Spleen (tissue), 11 donors: ENCODE measurements around the gene CCDC174. TPM values are rescaled to one million over a fixed set of nuclear protein-coding genes. Genes with fewer than 3 reads are reported as not detected.

ENCODE experiments used
- DNase-seq: peaks from one replicate; pipeline ENCODE4 v3.0.0-alpha.2; 2020
- H3K27ac ChIP-seq, 8 donors: fragments of 200-600 bp; sonication (generic) in 7 of 8; 1 replicate in 4 of 8; 2 replicates in 4 of 8; pipeline versions ENCODE4 v1.5.0 to v1.8.0; 2016 to 2021; ENCODE audit warnings: inconsistent platforms in 4 of 8, mild to moderate bottlenecking in 4 of 8, moderate library complexity in 1 of 8
- H3K27me3 ChIP-seq, 7 donors: fragments of 200-600 bp; sonication (generic) in 6 of 7; replicated peaks in 1 of 7; 1 replicate in 4 of 7; 2 replicates in 3 of 7; pipeline versions ENCODE4 v1.5.0 to v1.8.0; 2016 to 2021; ENCODE audit warnings: inconsistent platforms in 3 of 7, mild to moderate bottlenecking in 1 of 7
- H3K36me3 ChIP-seq, 6 donors: fragments of 200-600 bp; sonication (generic) in 5 of 6; 1 replicate in 4 of 6; 2 replicates in 2 of 6; pipeline versions ENCODE4 v1.5.0 to v1.8.0; 2016 to 2021; ENCODE audit warnings: inconsistent platforms in 2 of 6
- H3K4me1 ChIP-seq, 6 donors: fragments of 200-600 bp; sonication (generic) in 5 of 6; 1 replicate in 3 of 6; 2 replicates in 3 of 6; pipeline versions ENCODE4 v1.5.0 to v1.8.0; 2016 to 2021; ENCODE audit warnings: inconsistent platforms in 3 of 6
- H3K4me3 ChIP-seq, 8 donors: fragments of 200-600 bp; sonication (generic) in 7 of 8; 1 replicate in 4 of 8; 2 replicates in 4 of 8; pipeline versions ENCODE4 v1.5.0 to v1.8.0; 2016 to 2021; ENCODE audit warnings: inconsistent platforms in 4 of 8, mild to moderate bottlenecking in 4 of 8, moderate library complexity in 2 of 8
- H3K9me3 ChIP-seq, 8 donors: fragments of 200-600 bp; sonication (generic) in 7 of 8; 1 replicate in 4 of 8; 2 replicates in 4 of 8; pipeline versions ENCODE4 v1.5.0 to v1.8.0; 2016 to 2021; ENCODE audit warnings: inconsistent platforms in 4 of 8
- POLR2A ChIP-seq, 3 donors: fragments of 450-650 bp; IDR thresholded peaks; one replicate each; pipeline ENCODE4 v1.5.1; 2017; ENCODE audit warnings: antibody characterized with exemption in 3 of 3, mild to moderate bottlenecking in 1 of 3
- POLR2AphosphoS5 ChIP-seq, 3 donors: sonication (generic); formaldehyde crosslinking; IDR thresholded peaks; one replicate each; pipeline ENCODE4 v1.5.1; 2017; ENCODE audit warnings: antibody characterized with exemption in 3 of 3
- WGBS, 5 donors: extraction: QIAGEN DNeasy Blood & Tissue Kit in 3 of 5; methylation state at CpG; one replicate each; pipeline versions ENCODE4 v1.1.5 to v1.1.7; 2013 to 2018; 5-methylcytosine and 5-hydroxymethylcytosine counted together
- intact Hi-C: fragments of 100-400 bp; cut with DNase I; formaldehyde crosslinking; loops from one replicate; pipeline ENCODE4 v1.15.0; 2023; ENCODE audit warnings: low total_unique reads
- polyA plus RNA-seq, 3 donors: library from polyadenylated mRNA; stranded (reverse); fragments of 200-250 nt; gene quantifications; one replicate each; pipeline ENCODE4 v1.2.1, GENCODE V29; 2013
- total RNA-seq, 7 donors: library from RNA; depleted of rRNA in 3 of 7; stranded (reverse); fragments of >200 nt in 3 of 7; fragmentation: NEBNext Ultra II Directional in 4 of 7; extraction: Animal tissue kit (Norgen Biotek cat#: 25700) in 4 of 7; gene quantifications; one replicate each; pipeline versions ENCODE4 v1.1.0 to v1.2.1, GENCODE V29; 2016 to 2021
- TF ChIP-seq, protein P1 (sequence below), 11 experiments: fragments of 200-600 bp in 7 of 11; fragments of 450-650 bp in 4 of 11; sonication (generic) in 4 of 11; IDR thresholded peaks in 8 of 11; conservative IDR thresholded peaks in 3 of 11; 1 replicate in 7 of 11; 2 replicates in 4 of 11; pipeline versions ENCODE4 v1.4.0 to v1.8.0; 2016 to 2021; ENCODE audit warnings: antibody characterized with exemption in 11 of 11, inconsistent platforms in 4 of 11, mild to moderate bottlenecking in 1 of 11
- donor health status: healthy with polysubstance abuse.
- donor health status: DM: no; HTN: no; CAD: no; lungs with moderate emphysema.
- donor health status: DM: no; HTN: no; CAD: no.
- donor health status: Bipolar disorder and iron deficiency.
- donor health status: healthy.
- donor health status: DM: no; HTN: no; CAD: no.
- donor health status: DM: yes; HTN: yes; CAD: no.

CCDC174 gene
- total and polyA plus RNA-seq, 10 donors: 14.0 to 41.0 (median 29.2) TPM

DNA sequence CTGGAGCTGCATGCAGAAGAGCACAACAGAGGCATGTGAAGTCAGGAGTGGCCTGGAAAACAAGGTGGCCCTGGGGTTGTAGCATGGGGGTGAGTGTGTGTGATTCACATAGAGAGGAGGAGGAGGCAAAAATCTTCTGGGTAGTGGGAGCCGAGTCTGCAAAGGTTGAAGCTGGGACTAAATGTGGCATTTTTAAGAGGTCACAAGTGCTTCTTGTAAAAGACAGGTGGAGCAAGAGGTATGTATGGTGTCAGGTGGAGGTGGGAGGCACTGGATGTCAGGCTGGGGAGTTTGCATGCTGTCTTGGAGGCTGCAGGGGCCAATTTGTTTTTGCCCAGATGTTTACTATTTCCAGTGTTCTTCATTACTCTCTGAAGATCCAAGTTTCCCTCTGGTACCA, 65.7 kb downstream of the CCDC174 start:
- H3K4me1 ChIP-seq: no peaks in the 10 kb centered on the region
- WGBS, 5 donors: 74 to 92% (median 79%) methylated on average over 1 of the region's 1 CpG
- H3K4me3 ChIP-seq: no peak overlapping the region
- DNase-seq: no peak
- TF ChIP-seq POLR2AphosphoS5 (IDR thresholded peaks at IDR 0.05) (no peak), POLR2A (IDR thresholded peaks at IDR 0.05) (no peak)
- TF ChIP-seq, protein P1, sequence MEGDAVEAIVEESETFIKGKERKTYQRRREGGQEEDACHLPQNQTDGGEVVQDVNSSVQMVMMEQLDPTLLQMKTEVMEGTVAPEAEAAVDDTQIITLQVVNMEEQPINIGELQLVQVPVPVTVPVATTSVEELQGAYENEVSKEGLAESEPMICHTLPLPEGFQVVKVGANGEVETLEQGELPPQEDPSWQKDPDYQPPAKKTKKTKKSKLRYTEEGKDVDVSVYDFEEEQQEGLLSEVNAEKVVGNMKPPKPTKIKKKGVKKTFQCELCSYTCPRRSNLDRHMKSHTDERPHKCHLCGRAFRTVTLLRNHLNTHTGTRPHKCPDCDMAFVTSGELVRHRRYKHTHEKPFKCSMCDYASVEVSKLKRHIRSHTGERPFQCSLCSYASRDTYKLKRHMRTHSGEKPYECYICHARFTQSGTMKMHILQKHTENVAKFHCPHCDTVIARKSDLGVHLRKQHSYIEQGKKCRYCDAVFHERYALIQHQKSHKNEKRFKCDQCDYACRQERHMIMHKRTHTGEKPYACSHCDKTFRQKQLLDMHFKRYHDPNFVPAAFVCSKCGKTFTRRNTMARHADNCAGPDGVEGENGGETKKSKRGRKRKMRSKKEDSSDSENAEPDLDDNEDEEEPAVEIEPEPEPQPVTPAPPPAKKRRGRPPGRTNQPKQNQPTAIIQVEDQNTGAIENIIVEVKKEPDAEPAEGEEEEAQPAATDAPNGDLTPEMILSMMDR (IDR thresholded peaks at IDR 0.05 in 8 of 11, conservative IDR thresholded peaks at IDR 0.05 in 3 of 11): no peak
- H3K9me3 ChIP-seq: peaks cover 0 to 20% (median 13%) of the 10 kb centered on the region in 8 donors
- no peak overlapping the region for H3K27ac ChIP-seq
- H3K27me3 ChIP-seq: no peaks in the 10 kb centered on the region
- H3K36me3 ChIP-seq: no peaks in the 10 kb centered on the region
- intact Hi-C loops: no loop called here

DNA sequence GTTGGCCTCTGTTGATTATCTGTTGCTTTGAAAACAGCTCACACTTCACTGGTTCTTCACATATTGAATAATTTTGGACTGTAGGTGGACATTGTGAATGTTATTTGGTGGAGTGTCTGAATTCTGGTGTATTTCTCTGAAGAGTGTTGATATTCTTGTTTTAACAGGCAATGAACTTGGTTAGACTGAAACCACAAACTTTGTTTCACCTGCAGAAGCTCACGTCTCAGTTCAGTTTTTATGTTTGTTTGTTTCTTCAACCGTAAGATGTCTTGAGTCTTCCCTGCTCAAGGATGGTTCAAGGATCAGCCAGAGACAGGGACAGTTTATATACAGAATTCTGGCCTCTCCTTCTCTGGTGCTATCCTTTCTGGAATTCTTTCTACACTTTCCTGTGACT, 67.0 kb downstream of the CCDC174 start:
- Histone ChIP-seq H3K27me3 (no peaks in the 10 kb centered on the region), H3K4me3 (no peak overlapping the region), H3K9me3 (peaks cover 0 to 8% (median under 1%) of the 10 kb centered on the region in 8 donors), H3K36me3 (no peaks in the 10 kb centered on the region), H3K27ac (no peak overlapping the region), H3K4me1 (no peaks in the 10 kb centered on the region)
- 62 to 77% (median 68%) methylated on average over 2 of the region's 2 CpGs for WGBS, 5 donors
- DNase-seq: no peak
- TF ChIP-seq, protein P1 (IDR thresholded peaks at IDR 0.05 in 8 of 11, conservative IDR thresholded peaks at IDR 0.05 in 3 of 11): no peak
- no peak for TF ChIP-seq POLR2A (IDR thresholded peaks at IDR 0.05)
- TF ChIP-seq POLR2AphosphoS5 (IDR thresholded peaks at IDR 0.05): no peak
- intact Hi-C loops: no loop called here

DNA sequence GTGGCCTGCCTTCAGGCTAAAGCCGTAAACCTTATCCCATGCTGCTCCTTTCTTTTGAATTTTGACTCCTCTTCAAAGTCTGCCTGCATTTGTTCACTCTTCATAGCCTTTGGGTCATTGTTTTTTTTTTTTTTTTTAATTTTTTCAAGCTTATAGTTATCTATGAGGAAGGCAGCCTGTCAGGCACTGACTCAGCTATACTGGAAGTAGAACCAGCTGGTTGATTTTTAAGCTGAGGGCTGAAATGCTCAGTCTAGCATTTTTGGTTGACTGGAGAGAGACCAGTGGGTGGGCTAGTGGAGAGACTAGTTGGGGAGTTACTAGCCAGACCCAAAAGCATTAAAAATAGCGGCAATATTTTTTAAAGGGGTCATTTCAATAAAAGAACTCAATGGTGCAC, 67.4 kb downstream of the CCDC174 start:
- WGBS, 5 donors: 91 to 97% (median 93%) methylated on average over 2 of the region's 2 CpGs
- DNase-seq: no peak
- no peaks in the 10 kb centered on the region for H3K36me3 ChIP-seq
- no peaks in the 10 kb centered on the region for H3K4me1 ChIP-seq
- intact Hi-C loops: no loop called here
- H3K27me3 ChIP-seq: no peaks in the 10 kb centered on the region
- H3K4me3 ChIP-seq: no peak overlapping the region
- peaks cover 0 to 3% (median 0%) of the 10 kb centered on the region in 8 donors for H3K9me3 ChIP-seq
- H3K27ac ChIP-seq: no peak overlapping the region
- TF ChIP-seq POLR2A (IDR thresholded peaks at IDR 0.05) (no peak), POLR2AphosphoS5 (IDR thresholded peaks at IDR 0.05) (no peak)
- TF ChIP-seq, protein P1 (IDR thresholded peaks at IDR 0.05 in 8 of 11, conservative IDR thresholded peaks at IDR 0.05 in 3 of 11): no peak

DNA sequence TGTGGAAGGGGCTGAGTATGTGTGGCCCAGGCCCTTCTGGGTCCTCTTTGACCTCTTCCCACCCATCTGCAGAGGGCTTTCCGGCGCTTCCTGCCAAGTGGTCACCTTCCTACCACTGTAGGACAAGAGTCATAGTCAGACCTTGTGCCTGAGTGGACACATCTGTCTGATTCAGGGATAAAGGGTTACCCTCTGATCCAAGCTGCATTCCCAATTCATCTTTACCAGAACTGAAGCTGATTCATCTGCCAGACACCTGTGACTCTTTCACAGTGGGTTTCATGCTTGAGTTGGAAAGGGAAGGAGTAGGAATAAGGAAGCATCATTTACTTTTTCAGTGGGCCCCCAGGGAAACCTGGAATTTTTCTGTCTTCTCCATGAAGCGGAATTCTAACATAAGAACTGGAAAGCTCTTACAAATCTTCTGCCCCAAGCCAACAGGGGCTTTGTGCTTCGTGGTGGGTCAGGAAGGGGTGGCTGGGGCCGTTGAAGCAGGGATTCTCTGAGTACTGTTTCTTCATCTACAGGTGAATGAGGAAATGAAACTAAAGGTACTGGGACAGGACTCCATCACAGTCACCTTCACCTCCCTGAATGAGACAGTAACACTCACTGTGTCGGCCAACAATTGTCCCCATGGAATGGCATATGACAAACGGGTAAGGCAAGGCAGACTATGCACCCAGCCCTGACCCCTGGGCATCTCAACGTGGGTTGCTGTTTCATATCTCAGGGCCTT, 69.7 kb downstream of the CCDC174 start:
- no peak for DNase-seq
- H3K36me3 ChIP-seq: no peaks in the 10 kb centered on the region
- intact Hi-C loops: no loop called here
- WGBS, 5 donors: 69 to 87% (median 76%) methylated on average over 8 of the region's 8 CpGs
- no peak overlapping the region for H3K4me3 ChIP-seq
- TF ChIP-seq POLR2A (IDR thresholded peaks at IDR 0.05) (no peak), POLR2AphosphoS5 (IDR thresholded peaks at IDR 0.05) (no peak)
- TF ChIP-seq, protein P1 (IDR thresholded peaks at IDR 0.05 in 8 of 11, conservative IDR thresholded peaks at IDR 0.05 in 3 of 11): no peak
- H3K27ac ChIP-seq: no peak overlapping the region
- H3K27me3 ChIP-seq: no peaks in the 10 kb centered on the region
- no peaks in the 10 kb centered on the region for H3K9me3 ChIP-seq
- peaks cover 0 to 3% (median 0%) of the 10 kb centered on the region in 6 donors for H3K4me1 ChIP-seq
